NCI-H1930 (cell line): ENCODE results near the gene TMEM119.

Source experiments
- DNase-seq, 2 experiments: peaks; one replicate each; lab custom pipeline; 2025; lab: John Stamatoyannopoulos, UW

TMEM119 gene

GRCh38 chr12:108615918-108616317 lies 18.0 kb upstream of the TMEM119 start:
- no peak for DNase-seq

- DNase-seq, result no peak
These were observed 16.8 kb upstream of the TMEM119 start for GRCh38 chr12:108614639-108615038.

GRCh38 chr12:108614041-108614440 lies 16.2 kb upstream of the TMEM119 start:
- no peak for DNase-seq

- DNase-seq, result no peak
These were observed 15.7 kb upstream of the TMEM119 start for GRCh38 chr12:108613548-108613947.

GRCh38 chr12:108612788-108613282 lies 15.0 kb upstream of the TMEM119 start:
- DNase-seq, result no peak

- DNase-seq, result no peak
These were observed 14.1 kb upstream of the TMEM119 start for GRCh38 chr12:108611884-108612415.

- no peak for DNase-seq
These were observed 13.1 kb upstream of the TMEM119 start for GRCh38 chr12:108610856-108611605.

- DNase-seq, result no peak
These were observed 12.5 kb upstream of the TMEM119 start for GRCh38 chr12:108610336-108610815.

- DNase-seq, result no peak
These were observed 11.9 kb upstream of the TMEM119 start for GRCh38 chr12:108609537-108610335.

- no peak for DNase-seq
These were observed 10.7 kb upstream of the TMEM119 start for GRCh38 chr12:108608616-108609015.

GRCh38 chr12:108607981-108608600 lies 10.2 kb upstream of the TMEM119 start:
- DNase-seq, result no peak

GRCh38 chr12:108606492-108606891 lies 8.6 kb upstream of the TMEM119 start:
- DNase-seq, result no peak

GRCh38 chr12:108605690-108606406 lies 8.0 kb upstream of the TMEM119 start:
- no peak for DNase-seq

GRCh38 chr12:108605000-108605689 lies 7.3 kb upstream of the TMEM119 start:
- no peak for DNase-seq

GRCh38 chr12:108604208-108604941 lies 6.5 kb upstream of the TMEM119 start:
- no peak for DNase-seq

- DNase-seq, result no peak
These were observed 5.9 kb upstream of the TMEM119 start for GRCh38 chr12:108603743-108604142.

- DNase-seq, result no peak
These were observed 5.3 kb upstream of the TMEM119 start for GRCh38 chr12:108602976-108603704.

GRCh38 chr12:108602209-108602705 lies 4.4 kb upstream of the TMEM119 start:
- no peak for DNase-seq

GRCh38 chr12:108600702-108601007 lies 2.8 kb upstream of the TMEM119 start:
- no peak for DNase-seq
